ENCODE data around the gene DLG3.

Gene DLG3

GRCh38 chrX:70434914-70435586 is 9.6 kb upstream of the DLG3 start:
- ChIA-PET CTCF (interaction anchor here (1.4 to 1.6 kb wide), 2 partner anchors 8 to 225 kb away, joined by 4 to 9 read pairs; no protein-coding TSS in a partner anchor), POLR2A (interaction anchor here (1.5 kb wide), 1 partner anchor 17 kb away, joined by 8 read pairs; no protein-coding TSS in a partner anchor)
- TF ChIP-seq FOXA1 (IDR thresholded peaks at IDR 0.05) (no peak), ARNT (IDR thresholded peaks at IDR 0.05) (no peak), CTBP1 (IDR thresholded peaks at IDR 0.05; ENCODE audit: borderline replicate concordance) (no peak), SP1 (IDR thresholded peaks at IDR 0.05) (no peak)
- DNase-seq (ENCODE audit: extremely low spot score): no peak

- CTCF ChIA-PET: interaction anchor here (0.8 kb wide), 1 partner anchor 13 kb away, joined by 3 read pairs; the partner anchor contains the start of gene GDPD2
Measured at GRCh38 chrX:70436343-70436742, 8.3 kb upstream of the DLG3 start.

DNA sequence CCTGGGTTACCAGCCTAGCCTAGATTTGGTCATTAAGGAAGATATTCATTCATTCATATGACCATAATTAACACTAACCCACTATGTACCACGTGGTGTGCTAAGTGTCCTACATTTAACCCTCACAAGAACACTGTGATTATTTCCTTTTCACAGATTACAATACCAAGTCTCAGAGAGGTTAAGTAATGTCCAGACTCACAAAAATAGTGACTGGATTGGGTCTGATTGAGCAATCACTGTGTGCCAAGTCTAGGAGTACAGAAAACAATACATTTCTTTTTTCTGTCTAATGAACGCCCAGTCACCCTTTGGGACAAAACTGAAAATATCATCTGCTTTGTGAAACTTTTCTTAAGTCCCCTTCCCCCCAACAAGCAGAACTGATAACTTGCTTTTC is 7.6 kb upstream of the DLG3 start:
- POLR2A ChIA-PET: no interaction called here
- TF ChIP-seq FOXA1 (IDR thresholded peaks at IDR 0.05) (no peak), SUZ12 (IDR thresholded peaks at IDR 0.05) (no peak), TARDBP (IDR thresholded peaks at IDR 0.05) (no peak), ARNT (IDR thresholded peaks at IDR 0.05) (no peak), LEF1 (IDR thresholded peaks at IDR 0.05; ENCODE audit: borderline replicate concordance) (no peak)
- CTCF ChIA-PET: no interaction called here
- no peak for DNase-seq (ENCODE audit: extremely low spot score)

More at GRCh38 chrX:70436343-70436742, 8.3 kb upstream of the DLG3 start:
- peak; percentile 31 for DNase-seq (ENCODE audit: extremely low spot score)
- TF ChIP-seq, protein P1, sequence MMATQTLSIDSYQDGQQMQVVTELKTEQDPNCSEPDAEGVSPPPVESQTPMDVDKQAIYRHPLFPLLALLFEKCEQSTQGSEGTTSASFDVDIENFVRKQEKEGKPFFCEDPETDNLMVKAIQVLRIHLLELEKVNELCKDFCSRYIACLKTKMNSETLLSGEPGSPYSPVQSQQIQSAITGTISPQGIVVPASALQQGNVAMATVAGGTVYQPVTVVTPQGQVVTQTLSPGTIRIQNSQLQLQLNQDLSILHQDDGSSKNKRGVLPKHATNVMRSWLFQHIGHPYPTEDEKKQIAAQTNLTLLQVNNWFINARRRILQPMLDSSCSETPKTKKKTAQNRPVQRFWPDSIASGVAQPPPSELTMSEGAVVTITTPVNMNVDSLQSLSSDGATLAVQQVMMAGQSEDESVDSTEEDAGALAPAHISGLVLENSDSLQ (IDR thresholded peaks at IDR 0.05): no peak
- TF ChIP-seq LEF1 (IDR thresholded peaks at IDR 0.05; ENCODE audit: borderline replicate concordance) (no peak), SUZ12 (IDR thresholded peaks at IDR 0.05) (no peak), FOXM1 (IDR thresholded peaks at IDR 0.05; ENCODE audit: borderline replicate concordance) (no peak), BHLHE40 (IDR thresholded peaks at IDR 0.05; ENCODE audit: borderline replicate concordance) (no peak), ELF4 (IDR thresholded peaks at IDR 0.05) (no peak), ZNF384 (IDR thresholded peaks at IDR 0.05) (no peak), TARDBP (IDR thresholded peaks at IDR 0.05) (no peak), CTBP1 (IDR thresholded peaks at IDR 0.05; ENCODE audit: borderline replicate concordance) (no peak), FOXK2 (IDR thresholded peaks at IDR 0.05) (no peak), L3MBTL2 (conservative IDR thresholded peaks at IDR 0.05) (no peak), NFRKB (IDR thresholded peaks at IDR 0.05) (no peak), SP1 (IDR thresholded peaks at IDR 0.05) (no peak), FOXA1 (IDR thresholded peaks at IDR 0.05) (no peak)
- POLR2A ChIA-PET: interaction anchor here (1.2 kb wide), 1 partner anchor 15 kb away, joined by 4 read pairs; no protein-coding TSS in a partner anchor

DNA sequence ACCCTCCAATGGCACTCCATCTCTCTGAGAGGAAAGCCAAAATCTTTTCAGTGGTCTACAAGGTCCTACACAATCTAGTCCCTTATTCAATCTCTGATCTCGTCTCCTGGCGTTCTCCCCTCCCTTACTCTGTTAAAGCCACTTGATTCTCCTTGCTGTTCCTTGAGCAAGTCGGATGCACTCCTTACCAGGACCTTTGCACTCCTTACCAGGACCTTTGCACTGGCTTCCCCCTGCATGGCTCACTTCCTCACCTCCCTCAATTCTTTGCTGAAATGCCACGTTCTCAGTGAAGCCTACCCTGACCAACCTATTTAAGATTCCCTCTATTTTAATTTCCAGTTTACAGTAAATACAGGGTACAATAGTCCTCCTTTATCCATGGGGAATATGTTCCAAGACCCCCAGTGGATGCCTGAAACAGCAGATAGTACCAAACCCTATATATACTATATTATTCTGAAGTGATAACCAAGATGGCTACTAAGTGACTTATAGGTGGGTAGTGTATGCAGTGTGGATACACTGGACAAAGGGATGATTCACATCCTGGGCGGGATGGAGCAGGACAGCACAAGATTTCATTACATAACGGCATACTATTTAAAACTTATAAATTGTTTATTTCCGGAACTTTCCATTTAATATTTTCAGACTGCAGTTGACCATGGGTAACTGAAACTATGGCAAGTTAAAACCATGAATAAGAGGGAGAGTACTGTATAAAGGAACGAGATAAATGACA is 6.5 kb upstream of the DLG3 start:
- ChIA-PET POLR2A (no interaction called here), CTCF (no interaction called here)
- no peak for DNase-seq (ENCODE audit: extremely low spot score)
- no peak for TF ChIP-seq L3MBTL2 (conservative IDR thresholded peaks at IDR 0.05)

DNA sequence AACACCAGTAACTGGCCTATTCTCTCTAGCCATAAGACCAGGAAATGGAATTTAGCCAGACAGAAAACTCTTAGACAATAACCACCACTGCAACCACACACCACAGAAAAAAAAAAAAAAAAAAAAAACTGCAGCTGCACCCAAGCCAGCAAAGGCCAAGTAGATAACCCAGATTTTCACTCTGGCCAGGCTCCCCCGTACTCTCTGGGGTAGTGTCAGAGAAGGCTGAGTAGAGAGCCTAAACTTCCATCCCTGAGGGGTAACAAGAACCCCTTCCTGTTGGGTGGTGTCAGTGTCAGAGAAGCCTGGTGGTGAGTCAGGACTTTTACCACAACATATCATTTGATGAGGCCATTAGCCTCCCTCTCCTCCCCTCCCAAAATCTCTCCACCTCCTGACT is 5.6 kb upstream of the DLG3 start:
- no peak for TF ChIP-seq ELF4 (IDR thresholded peaks at IDR 0.05)
- no peak for TF ChIP-seq LEF1 (IDR thresholded peaks at IDR 0.05; ENCODE audit: borderline replicate concordance)
- DNase-seq (ENCODE audit: extremely low spot score): no peak
- ChIA-PET CTCF (no interaction called here), POLR2A (no interaction called here)

DNA sequence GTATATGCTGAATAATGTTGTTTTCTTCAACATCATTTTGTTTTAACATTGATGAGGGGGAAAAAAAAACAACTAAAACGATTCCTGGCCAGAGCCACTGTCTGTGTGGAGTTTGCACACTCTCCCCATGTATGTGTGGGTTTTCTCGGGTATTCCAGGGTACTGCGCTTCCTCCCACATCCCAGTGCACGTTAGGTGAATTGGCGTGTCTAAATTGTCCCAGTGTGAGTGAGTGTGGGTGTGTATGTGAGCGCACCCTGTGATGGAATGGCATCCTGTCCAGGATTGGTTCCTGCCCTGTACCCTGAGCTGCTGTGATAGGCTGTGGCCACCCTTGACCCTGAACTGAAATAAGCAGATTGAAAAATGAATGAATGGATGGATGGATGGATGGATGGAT is 2.4 kb upstream of the DLG3 start:
- DNase-seq (ENCODE audit: extremely low spot score): no peak
- POLR2A ChIA-PET: interaction anchor here (0.7 to 1.5 kb wide), 2 partner anchors 8 to 10 kb away, joined by 3 read pairs; no protein-coding TSS in a partner anchor
- TF ChIP-seq FOXK2 (IDR thresholded peaks at IDR 0.05) (no peak), ARNT (IDR thresholded peaks at IDR 0.05) (no peak), FOXM1 (IDR thresholded peaks at IDR 0.05; ENCODE audit: borderline replicate concordance) (no peak)
- TF ChIP-seq, protein P1 (IDR thresholded peaks at IDR 0.05): no peak
- CTCF ChIA-PET: interaction anchor here (2.2 kb wide), 1 partner anchor 8 kb away, joined by 9 read pairs; no protein-coding TSS in a partner anchor

DNA sequence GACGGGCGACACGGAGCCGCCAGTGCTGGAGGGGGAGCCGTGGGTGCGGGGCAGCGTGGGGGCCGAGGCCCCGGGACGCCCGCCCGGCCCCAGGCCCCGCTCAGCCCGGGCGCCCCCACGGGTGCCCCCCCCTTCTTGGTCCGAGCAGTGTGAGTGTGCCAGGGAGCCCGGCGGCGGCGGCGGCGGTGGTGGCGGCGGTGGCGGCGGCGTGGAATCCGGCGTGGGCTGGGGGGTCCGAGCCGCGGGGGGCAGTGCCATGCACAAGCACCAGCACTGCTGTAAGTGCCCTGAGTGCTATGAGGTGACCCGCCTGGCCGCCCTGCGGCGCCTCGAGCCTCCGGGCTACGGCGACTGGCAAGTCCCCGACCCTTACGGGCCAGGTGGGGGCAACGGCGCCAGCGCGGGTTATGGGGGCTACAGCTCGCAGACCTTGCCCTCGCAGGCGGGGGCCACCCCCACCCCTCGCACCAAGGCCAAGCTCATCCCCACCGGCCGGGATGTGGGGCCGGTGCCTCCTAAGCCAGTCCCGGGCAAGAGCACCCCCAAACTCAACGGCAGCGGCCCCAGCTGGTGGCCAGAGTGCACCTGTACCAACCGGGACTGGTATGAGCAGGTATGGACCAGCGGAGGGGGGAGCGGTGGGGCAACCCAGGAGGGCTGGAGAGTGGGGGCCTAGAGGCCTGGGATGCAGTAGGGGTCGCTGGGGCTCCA is 466 bp downstream of the DLG3 start:
- POLR2A ChIA-PET: no interaction called here
- TF ChIP-seq SP1 (IDR thresholded peaks at IDR 0.05) (no peak), ARNT (IDR thresholded peaks at IDR 0.05) (no peak), FOXA1 (IDR thresholded peaks at IDR 0.05) (no peak), LEF1 (IDR thresholded peaks at IDR 0.05; ENCODE audit: borderline replicate concordance) (no peak), CTBP1 (IDR thresholded peaks at IDR 0.05; ENCODE audit: borderline replicate concordance) (no peak)
- TF ChIP-seq, protein P1 (IDR thresholded peaks at IDR 0.05): no peak
- CTCF ChIA-PET: interaction anchor here (1.2 kb wide), 1 partner anchor 109 kb away, joined by 3 read pairs; no protein-coding TSS in a partner anchor

More for the DNA sequence above, 466 bp downstream of the DLG3 start:
- DNase-seq (ENCODE audit: extremely low spot score): no peak
